Measurements from ENCODE around the gene CNST. TPM values are rescaled to one million over a fixed set of nuclear protein-coding genes. Genes with fewer than 3 reads are reported as not detected.

Gene CNST
- total and polyA plus RNA-seq, 3 experiments from 2014 or later: 29.6 to 39.4 (median 31.3) TPM

DNA sequence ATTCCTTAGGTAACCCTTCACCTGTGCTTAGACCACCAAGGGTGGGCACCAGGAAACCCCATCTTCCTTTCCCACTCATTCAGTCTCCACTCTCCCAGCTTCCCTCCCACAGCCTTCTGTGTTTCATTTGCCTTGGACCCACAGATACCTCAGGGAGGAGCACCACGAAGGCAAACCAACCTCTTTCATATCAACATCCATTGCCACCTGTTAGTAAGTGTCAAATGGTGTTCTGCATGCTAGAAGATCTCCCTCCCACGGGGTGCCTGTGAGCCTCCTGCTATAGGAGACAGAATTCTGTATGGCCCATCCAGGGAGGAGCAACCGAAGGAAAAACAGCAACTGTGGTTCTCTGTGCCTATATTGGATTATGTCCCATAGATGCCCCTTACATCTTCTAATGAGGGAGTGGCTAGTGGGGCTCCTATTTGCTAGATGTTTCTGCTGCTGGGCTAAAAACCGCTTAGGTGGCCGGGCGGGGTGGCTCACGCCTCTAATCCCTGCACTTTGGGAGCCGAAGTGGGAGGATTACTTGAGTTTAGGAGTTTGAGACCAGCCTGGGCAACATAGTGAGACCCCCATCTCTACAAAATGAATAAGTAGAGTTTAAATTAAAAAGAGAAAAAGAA lies 132.3 kb downstream of the CNST start:
- peak overlapping the region in 6 of 7 donors; percentile 72 to 82 (median 78) for H3K4me3 Mint-ChIP-seq
- CTCF ChIA-PET: no interaction called here
- POLR2A ChIA-PET: no interaction called here

DNA sequence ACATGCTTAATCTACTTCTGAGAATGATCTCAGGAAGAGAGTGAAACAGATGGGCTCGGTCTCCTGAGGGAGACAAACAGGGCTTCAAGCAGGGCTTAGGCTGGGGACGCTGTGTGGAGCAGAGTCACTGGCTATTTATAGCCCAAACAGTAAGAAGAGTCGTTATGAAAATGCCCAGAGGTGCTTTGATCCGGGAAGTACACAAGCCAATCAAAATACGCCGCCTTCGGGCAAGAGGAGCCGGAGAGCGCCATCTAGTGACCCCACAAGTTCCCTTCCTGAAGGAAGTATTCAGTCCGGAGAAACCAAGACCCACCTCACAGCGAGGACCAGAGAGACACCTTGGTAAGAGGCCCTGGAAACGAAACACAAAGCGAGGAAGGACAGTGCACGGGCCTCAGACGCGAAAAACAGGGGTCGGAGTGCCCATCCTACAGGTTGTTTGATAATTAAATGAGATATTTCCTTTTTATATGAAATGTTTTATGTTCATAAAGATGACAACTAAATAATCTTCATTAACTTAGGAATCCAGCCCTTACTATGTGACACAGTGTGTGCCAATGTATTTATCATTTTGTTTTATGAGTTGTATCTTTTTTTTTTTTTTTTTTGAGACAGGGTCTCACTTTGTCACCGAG lies 133.0 kb downstream of the CNST start:
- ChIA-PET POLR2A (no interaction called here), CTCF (interaction anchor here (0.7 to 1.6 kb wide), 2 partner anchors 58 to 201 kb away, joined by 3 to 11 read pairs; no protein-coding TSS in a partner anchor)
- H3K4me1 ChIP-seq (ENCODE audit: insufficient read depth, low read length): peaks cover 5% of the 10 kb centered on the region
- peaks cover 0 to 1% (median 0%) of the 10 kb centered on the region in 3 donors for H3K36me3 Mint-ChIP-seq
- no peak overlapping the region for H3K27ac ChIP-seq (ENCODE audit: low read depth, low read length)
- DNase-seq: peak; percentile 59 to 85 (median 75)
- peaks cover 5 to 11% (median 6%) of the 10 kb centered on the region in 3 donors for H3K4me1 Mint-ChIP-seq
- H3K27me3 Mint-ChIP-seq: peaks cover 2 to 6% of the 10 kb centered on the region in 2 donors
- no peaks in the 10 kb centered on the region for H3K27me3 ChIP-seq (ENCODE audit: insufficient read depth, low read length, poor library complexity, severe bottlenecking)
- no peaks in the 10 kb centered on the region for H3K36me3 ChIP-seq (ENCODE audit: insufficient read depth, low read length)
- peak overlapping the region in 6 of 7 donors; percentile 72 to 82 (median 78) for H3K4me3 Mint-ChIP-seq
- H3K9me3 Mint-ChIP-seq: peaks cover 0 to 7% (median 4%) of the 10 kb centered on the region in 5 donors
- no peaks in the 10 kb centered on the region for H3K9me3 ChIP-seq (ENCODE audit: low read length)
- peak overlapping the region in 6 of 8 donors; percentile 0 to 72 (median 8) for H3K27ac Mint-ChIP-seq
- H3K4me3 ChIP-seq (ENCODE audit: low read length): peak overlapping the region; percentile 19

More for the DNA sequence above, 132.3 kb downstream of the CNST start:
- Mint-ChIP-seq H3K4me1 (peaks cover 5 to 11% (median 6%) of the 10 kb centered on the region in 3 donors), H3K27me3 (peaks cover 1 to 2% of the 10 kb centered on the region in 2 donors), H3K9me3 (peaks cover 0 to 7% (median 4%) of the 10 kb centered on the region in 5 donors), H3K27ac (peak overlapping the region in 2 of 8 donors; percentile 5 to 72), H3K36me3 (peaks cover 0 to 1% (median 0%) of the 10 kb centered on the region in 3 donors)
- Histone ChIP-seq H3K36me3 (ENCODE audit: insufficient read depth, low read length) (no peaks in the 10 kb centered on the region), H3K4me1 (ENCODE audit: insufficient read depth, low read length) (peaks cover 5% of the 10 kb centered on the region), H3K9me3 (ENCODE audit: low read length) (no peaks in the 10 kb centered on the region), H3K27me3 (ENCODE audit: insufficient read depth, low read length, poor library complexity, severe bottlenecking) (no peaks in the 10 kb centered on the region), H3K4me3 (ENCODE audit: low read length) (peak overlapping the region; percentile 19), H3K27ac (ENCODE audit: low read depth, low read length) (no peak overlapping the region)
- no peak for DNase-seq

DNA sequence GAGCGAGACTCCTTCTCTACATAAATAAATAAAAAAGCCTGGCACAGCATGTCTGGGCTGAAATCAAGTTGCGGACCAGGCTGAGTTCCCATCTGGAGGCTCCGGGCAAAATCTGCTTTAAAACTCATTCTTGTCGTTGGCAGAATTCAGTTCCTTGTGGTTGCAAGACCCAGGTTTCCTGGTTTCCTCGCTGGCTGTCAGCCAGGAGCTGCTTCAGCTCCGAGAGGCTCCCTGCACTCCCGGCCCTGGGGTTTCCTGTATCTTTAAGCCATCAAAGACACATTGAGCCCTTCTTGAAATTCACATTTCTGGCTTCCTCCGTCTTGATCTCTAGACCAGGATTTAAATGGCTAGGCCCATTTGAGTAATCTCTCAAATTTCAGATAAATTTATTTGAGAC lies 137.3 kb downstream of the CNST start:
- DNase-seq: no peak
- no peaks in the 10 kb centered on the region for H3K27me3 ChIP-seq (ENCODE audit: insufficient read depth, low read length, poor library complexity, severe bottlenecking)
- Mint-ChIP-seq H3K9me3 (no peaks in the 10 kb centered on the region), H3K36me3 (no peaks in the 10 kb centered on the region), H3K27ac (peak overlapping the region in 1 of 8 donors; percentile 43), H3K4me3 (no peak overlapping the region), H3K4me1 (peaks cover 5 to 7% (median 6%) of the 10 kb centered on the region in 3 donors), H3K27me3 (peaks cover 6% of the 10 kb centered on the region in 2 donors)
- no peaks in the 10 kb centered on the region for H3K36me3 ChIP-seq (ENCODE audit: insufficient read depth, low read length)
- no peaks in the 10 kb centered on the region for H3K9me3 ChIP-seq (ENCODE audit: low read length)
- peaks cover 5% of the 10 kb centered on the region for H3K4me1 ChIP-seq (ENCODE audit: insufficient read depth, low read length)
- CTCF ChIA-PET: no interaction called here
- no peak overlapping the region for H3K4me3 ChIP-seq (ENCODE audit: low read length)
- no peak overlapping the region for H3K27ac ChIP-seq (ENCODE audit: low read depth, low read length)
- POLR2A ChIA-PET: no interaction called here

DNA sequence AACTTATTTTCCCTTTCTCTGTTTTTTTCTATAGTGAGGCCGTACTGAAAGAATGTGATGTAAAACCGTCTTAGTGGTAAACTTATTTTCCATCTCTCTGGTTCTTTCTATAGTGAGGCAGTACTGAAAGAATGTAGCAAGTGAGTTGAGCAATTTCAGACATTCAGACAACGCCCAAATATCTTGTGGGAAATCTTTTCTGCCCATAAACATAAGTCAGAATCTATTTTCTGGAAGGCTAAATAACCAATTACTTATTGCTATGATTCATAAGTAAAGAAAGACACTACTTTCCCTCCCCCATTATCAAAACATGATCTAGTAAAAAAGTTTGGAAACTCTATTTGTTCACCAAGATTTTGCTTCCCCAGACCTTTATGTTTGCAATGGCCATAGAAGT lies 139.1 kb downstream of the CNST start:
- Histone ChIP-seq H3K27ac (ENCODE audit: low read depth, low read length) (no peak overlapping the region), H3K4me3 (ENCODE audit: low read length) (no peak overlapping the region), H3K36me3 (ENCODE audit: insufficient read depth, low read length) (no peaks in the 10 kb centered on the region), H3K27me3 (ENCODE audit: insufficient read depth, low read length, poor library complexity, severe bottlenecking) (no peaks in the 10 kb centered on the region), H3K9me3 (ENCODE audit: low read length) (no peaks in the 10 kb centered on the region), H3K4me1 (ENCODE audit: insufficient read depth, low read length) (no peaks in the 10 kb centered on the region)
- peaks cover 0 to 8% (median 3%) of the 10 kb centered on the region in 3 donors for H3K4me1 Mint-ChIP-seq
- no peaks in the 10 kb centered on the region for H3K9me3 Mint-ChIP-seq
- CTCF ChIA-PET: no interaction called here
- H3K4me3 Mint-ChIP-seq: no peak overlapping the region
- DNase-seq: no peak
- H3K27ac Mint-ChIP-seq: no peak overlapping the region
- peaks cover 0 to 7% (median 0%) of the 10 kb centered on the region in 3 donors for H3K36me3 Mint-ChIP-seq
- POLR2A ChIA-PET: no interaction called here
- peaks cover 6% of the 10 kb centered on the region in 2 donors for H3K27me3 Mint-ChIP-seq

DNA sequence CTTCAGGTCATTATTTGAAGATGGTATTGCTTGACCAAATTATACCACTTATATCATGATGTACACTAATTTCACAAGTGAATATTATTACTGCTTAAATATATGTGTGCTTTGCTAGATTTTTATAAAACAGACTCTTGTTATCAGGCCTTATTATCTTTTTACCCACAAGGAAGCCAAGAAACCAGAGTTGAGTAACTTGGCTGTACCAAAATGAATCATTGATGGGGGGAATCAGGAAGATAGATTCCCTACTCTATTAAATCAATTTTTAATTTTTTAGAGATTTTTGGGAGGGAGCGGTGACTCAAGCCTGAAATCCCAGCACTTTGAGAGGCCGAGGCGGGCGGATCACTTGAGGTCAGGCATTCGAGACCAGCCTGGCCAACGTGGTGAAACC lies 141.9 kb downstream of the CNST start:
- POLR2A ChIA-PET: no interaction called here
- no peak overlapping the region for H3K4me3 Mint-ChIP-seq
- H3K4me3 ChIP-seq (ENCODE audit: low read length): no peak overlapping the region
- peaks cover 0 to 8% (median 3%) of the 10 kb centered on the region in 3 donors for H3K4me1 Mint-ChIP-seq
- DNase-seq: no peak
- CTCF ChIA-PET: no interaction called here
- H3K36me3 ChIP-seq (ENCODE audit: insufficient read depth, low read length): no peaks in the 10 kb centered on the region
- H3K36me3 Mint-ChIP-seq: peaks cover 0 to 10% (median 0%) of the 10 kb centered on the region in 3 donors
- H3K9me3 Mint-ChIP-seq: no peaks in the 10 kb centered on the region
- no peaks in the 10 kb centered on the region for H3K4me1 ChIP-seq (ENCODE audit: insufficient read depth, low read length)
- no peak overlapping the region for H3K27ac ChIP-seq (ENCODE audit: low read depth, low read length)
- H3K27me3 ChIP-seq (ENCODE audit: insufficient read depth, low read length, poor library complexity, severe bottlenecking): no peaks in the 10 kb centered on the region
- peaks cover 13 to 19% of the 10 kb centered on the region in 2 donors for H3K27me3 Mint-ChIP-seq
- no peak overlapping the region for H3K27ac Mint-ChIP-seq
- H3K9me3 ChIP-seq (ENCODE audit: low read length): no peaks in the 10 kb centered on the region

DNA sequence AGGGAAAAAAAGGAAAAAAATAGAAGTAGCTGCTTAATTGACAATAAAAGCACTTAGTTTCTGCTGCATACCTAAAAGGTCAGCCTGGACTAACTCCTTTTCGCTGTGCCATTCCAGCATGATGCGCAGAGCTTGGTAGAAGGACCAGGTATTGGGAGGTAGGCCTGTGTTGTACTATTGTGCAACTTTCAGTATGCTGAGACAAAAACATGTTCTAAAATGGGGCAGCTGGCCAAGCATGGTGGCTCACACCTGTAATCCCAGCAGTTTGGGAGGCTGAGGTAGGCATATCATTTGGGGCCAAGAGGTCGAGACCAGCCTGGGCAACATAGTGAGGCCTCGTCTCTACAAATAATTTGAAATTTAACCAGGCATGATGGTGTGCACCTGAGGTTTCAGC lies 142.9 kb downstream of the CNST start:
- Mint-ChIP-seq H3K4me3 (no peak overlapping the region), H3K36me3 (peaks cover 0 to 10% (median 0%) of the 10 kb centered on the region in 3 donors), H3K9me3 (no peaks in the 10 kb centered on the region), H3K4me1 (peaks cover 0 to 8% (median 3%) of the 10 kb centered on the region in 3 donors), H3K27me3 (peaks cover 15 to 18% of the 10 kb centered on the region in 2 donors), H3K27ac (no peak overlapping the region)
- no peak for DNase-seq
- ChIA-PET POLR2A (no interaction called here), CTCF (interaction anchor here (1.0 kb wide), 1 partner anchor 15 kb away, joined by 4 read pairs; no protein-coding TSS in a partner anchor)
- Histone ChIP-seq H3K27ac (ENCODE audit: low read depth, low read length) (no peak overlapping the region), H3K4me1 (ENCODE audit: insufficient read depth, low read length) (no peaks in the 10 kb centered on the region), H3K4me3 (ENCODE audit: low read length) (no peak overlapping the region), H3K9me3 (ENCODE audit: low read length) (no peaks in the 10 kb centered on the region), H3K27me3 (ENCODE audit: insufficient read depth, low read length, poor library complexity, severe bottlenecking) (no peaks in the 10 kb centered on the region), H3K36me3 (ENCODE audit: insufficient read depth, low read length) (no peaks in the 10 kb centered on the region)

DNA sequence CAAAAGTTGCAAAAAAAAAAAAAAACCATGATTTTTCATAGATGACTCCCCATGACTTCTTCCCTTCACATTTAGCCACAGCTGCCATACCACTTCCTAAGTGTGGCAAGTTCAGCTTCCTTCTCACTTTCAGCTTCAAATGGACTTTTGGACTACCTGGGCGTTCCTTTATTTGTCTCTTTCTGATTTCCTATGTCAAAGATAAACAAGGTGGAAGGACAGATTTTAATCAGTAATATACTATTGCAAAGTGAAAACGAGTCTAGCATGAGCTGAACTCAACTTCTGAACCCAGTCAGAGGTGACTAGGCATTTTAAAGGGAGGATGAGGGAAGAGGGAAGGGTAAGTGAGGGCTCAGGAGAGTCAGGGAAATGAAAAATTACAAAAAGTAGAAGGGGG lies 143.6 kb downstream of the CNST start:
- Histone ChIP-seq H3K4me1 (ENCODE audit: insufficient read depth, low read length) (no peaks in the 10 kb centered on the region), H3K27me3 (ENCODE audit: insufficient read depth, low read length, poor library complexity, severe bottlenecking) (no peaks in the 10 kb centered on the region), H3K9me3 (ENCODE audit: low read length) (no peaks in the 10 kb centered on the region), H3K27ac (ENCODE audit: low read depth, low read length) (no peak overlapping the region), H3K36me3 (ENCODE audit: insufficient read depth, low read length) (no peaks in the 10 kb centered on the region), H3K4me3 (ENCODE audit: low read length) (no peak overlapping the region)
- peaks cover 15 to 23% of the 10 kb centered on the region in 2 donors for H3K27me3 Mint-ChIP-seq
- no peak overlapping the region for H3K4me3 Mint-ChIP-seq
- no peak for DNase-seq
- H3K36me3 Mint-ChIP-seq: peaks cover 0 to 10% (median 0%) of the 10 kb centered on the region in 3 donors
- peaks cover 0 to 8% (median 3%) of the 10 kb centered on the region in 3 donors for H3K4me1 Mint-ChIP-seq
- no peaks in the 10 kb centered on the region for H3K9me3 Mint-ChIP-seq
- H3K27ac Mint-ChIP-seq: peak overlapping the region in 2 of 8 donors; percentile 28 to 67
- ChIA-PET POLR2A (no interaction called here), CTCF (interaction anchor here (1.0 to 1.4 kb wide), 3 partner anchors 15 to 21 kb away, joined by 3 to 4 read pairs (median 3); no protein-coding TSS in a partner anchor)

DNA sequence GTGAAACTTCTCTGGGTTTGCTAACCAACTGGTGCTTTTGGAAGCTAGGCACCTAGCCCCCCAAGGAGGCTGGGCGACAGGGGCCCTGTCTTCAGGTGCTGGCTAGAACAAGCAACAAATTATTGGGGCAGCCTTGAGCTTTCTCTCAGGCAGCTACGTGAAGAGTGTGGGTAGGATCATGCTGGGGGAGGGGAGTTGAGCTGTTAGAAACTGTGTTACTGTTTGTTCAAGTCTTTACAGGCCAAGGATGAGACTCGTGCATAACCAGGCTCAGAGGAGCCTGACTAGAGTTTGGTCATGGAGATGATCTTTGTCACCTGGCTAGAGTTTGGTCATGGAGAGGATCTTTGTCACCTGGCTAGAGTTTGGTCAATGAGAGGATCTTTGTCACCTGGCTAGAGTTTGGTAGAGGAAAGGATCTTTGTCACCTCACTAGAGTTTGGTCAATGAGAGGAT lies 145.3 kb downstream of the CNST start:
- H3K27ac ChIP-seq (ENCODE audit: low read depth, low read length): no peak overlapping the region
- Mint-ChIP-seq H3K36me3 (peaks cover 0 to 10% (median 0%) of the 10 kb centered on the region in 3 donors), H3K4me1 (peaks cover 0 to 8% (median 3%) of the 10 kb centered on the region in 3 donors), H3K4me3 (peak overlapping the region in 1 of 7 donors; percentile 53), H3K27ac (no peak overlapping the region), H3K9me3 (no peaks in the 10 kb centered on the region), H3K27me3 (peaks cover 14 to 31% of the 10 kb centered on the region in 2 donors)
- no peak overlapping the region for H3K4me3 ChIP-seq (ENCODE audit: low read length)
- no peak for DNase-seq
- POLR2A ChIA-PET: no interaction called here
- H3K4me1 ChIP-seq (ENCODE audit: insufficient read depth, low read length): no peaks in the 10 kb centered on the region
- H3K27me3 ChIP-seq (ENCODE audit: insufficient read depth, low read length, poor library complexity, severe bottlenecking): no peaks in the 10 kb centered on the region
- no peaks in the 10 kb centered on the region for H3K9me3 ChIP-seq (ENCODE audit: low read length)
- no peaks in the 10 kb centered on the region for H3K36me3 ChIP-seq (ENCODE audit: insufficient read depth, low read length)
- CTCF ChIA-PET: interaction anchor here (1.4 kb wide), 1 partner anchor 19 kb away, joined by 3 read pairs; no protein-coding TSS in a partner anchor
